ENCODE results near the gene PCDHB14. TPM values are rescaled to one million over a fixed set of nuclear protein-coding genes. Genes with fewer than 3 reads are reported as not detected.

The PCDHB14 gene
- total RNA-seq, 1 donor from 2014 or later = 1.4 TPM

DNA sequence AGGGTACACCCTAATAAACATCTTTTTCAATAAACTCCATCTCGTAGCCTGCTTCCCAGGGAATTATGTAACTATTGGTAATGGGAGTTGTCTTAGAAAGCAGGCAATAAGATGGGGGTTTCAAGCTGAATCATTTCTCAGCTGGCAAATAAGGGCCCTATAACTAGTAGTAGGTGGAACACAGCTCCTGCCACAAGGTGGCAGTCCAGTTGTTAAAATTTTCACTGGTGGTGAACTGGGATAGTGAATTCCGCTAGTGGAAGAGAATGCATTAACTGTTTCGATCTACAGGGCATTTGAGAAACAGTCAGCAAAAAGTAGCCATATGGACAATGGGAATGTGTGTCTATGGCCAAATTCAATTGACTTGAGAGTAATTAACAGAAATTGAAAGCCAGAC, 49.8 kb downstream of the PCDHB14 start:
- DNase-seq (ENCODE audit: low read depth in 2 of 2) = no peak

Other genes starting within 250 kb of the PCDHB14 start
- gene PCDHB1, start 172.0 kb upstream of the PCDHB14 start, total RNA-seq = not detected in 2 replicates
- gene PCDHB2, start 128.7 kb upstream of the PCDHB14 start, total RNA-seq = 1.3 and 2.2 TPM in 2 replicates
- gene PCDHB3, start 122.9 kb upstream of the PCDHB14 start, total RNA-seq = 0.22 and 0.60 TPM in 2 replicates
- 0.20 and 0.22 TPM in 2 replicates for gene PCDHB4, start 101.5 kb upstream of the PCDHB14 start, total RNA-seq
- 0.87 and 1.8 TPM in 2 replicates for gene PCDHB5, start 88.1 kb upstream of the PCDHB14 start, total RNA-seq
- under 0.01 and 0.20 TPM in 2 replicates for gene PCDHB6, start 73.3 kb upstream of the PCDHB14 start, total RNA-seq
- gene PCDHB7, start 50.7 kb upstream of the PCDHB14 start, total RNA-seq = 0.44 and 2.4 TPM in 2 replicates
- 0.40 and 0.44 TPM in 2 replicates for gene PCDHB8, start 45.6 kb upstream of the PCDHB14 start, total RNA-seq
- gene PCDHB16, start 41.0 kb upstream of the PCDHB14 start, total RNA-seq = 0.22 and 0.99 TPM in 2 replicates
- gene PCDHB9, start 36.2 kb upstream of the PCDHB14 start, total RNA-seq = 0.22 and 0.40 TPM in 2 replicates
- 0.44 and 1.8 TPM in 2 replicates for gene PCDHB10, start 31.0 kb upstream of the PCDHB14 start, total RNA-seq
- 0.44 and 1.8 TPM in 2 replicates for gene PCDHB11, start 23.7 kb upstream of the PCDHB14 start, total RNA-seq
- gene PCDHB12, start 14.6 kb upstream of the PCDHB14 start, total RNA-seq = 0.44 and 1.4 TPM in 2 replicates
- 0.87 and 2.6 TPM in 2 replicates for gene PCDHB13, start 9.4 kb upstream of the PCDHB14 start, total RNA-seq
- gene PCDHB15, start 22.1 kb downstream of the PCDHB14 start, total RNA-seq = 0.44 and 1.4 TPM in 2 replicates
- gene SLC25A2, start 80.7 kb downstream of the PCDHB14 start, total RNA-seq = under 0.01 and 0.20 TPM in 2 replicates
- 56.7 and 63.5 TPM in 2 replicates for gene TAF7, start 97.4 kb downstream of the PCDHB14 start, total RNA-seq
- 0.40 and 0.44 TPM in 2 replicates for gene PCDHGA1, start 107.2 kb downstream of the PCDHB14 start, total RNA-seq
- gene PCDHGA2, start 115.4 kb downstream of the PCDHB14 start, total RNA-seq = 0.65 and 0.79 TPM in 2 replicates
- 0.40 and 0.44 TPM in 2 replicates for gene PCDHGA3, start 120.5 kb downstream of the PCDHB14 start, total RNA-seq
- 0.87 and 1.6 TPM in 2 replicates for gene PCDHGB1, start 126.8 kb downstream of the PCDHB14 start, total RNA-seq
- gene PCDHGA4, start 131.7 kb downstream of the PCDHB14 start, total RNA-seq = 2.0 TPM in 2 replicates
- gene PCDHGB2, start 136.7 kb downstream of the PCDHB14 start, total RNA-seq = 1.3 and 1.4 TPM in 2 replicates
- 0.44 and 0.60 TPM in 2 replicates for gene PCDHGA5, start 140.8 kb downstream of the PCDHB14 start, total RNA-seq
- 2.0 and 3.8 TPM in 2 replicates for gene PCDHGB3, start 146.9 kb downstream of the PCDHB14 start, total RNA-seq
- 1.7 and 2.4 TPM in 2 replicates for gene PCDHGA6, start 150.5 kb downstream of the PCDHB14 start, total RNA-seq
- 0.65 and 0.99 TPM in 2 replicates for gene PCDHGA7, start 159.4 kb downstream of the PCDHB14 start, total RNA-seq
- 8.3 and 10.1 TPM in 2 replicates for gene PCDHGB4, start 164.4 kb downstream of the PCDHB14 start, total RNA-seq
- 1.1 and 1.2 TPM in 2 replicates for gene PCDHGA8, start 169.3 kb downstream of the PCDHB14 start, total RNA-seq
- 7.4 and 9.5 TPM in 2 replicates for gene PCDHGB5, start 174.6 kb downstream of the PCDHB14 start, total RNA-seq
- gene PCDHGA9, start 179.4 kb downstream of the PCDHB14 start, total RNA-seq = 0.87 and 2.2 TPM in 2 replicates
- gene PCDHGB6, start 184.7 kb downstream of the PCDHB14 start, total RNA-seq = 1.3 and 2.4 TPM in 2 replicates
- 2.6 and 5.0 TPM in 2 replicates for gene PCDHGA10, start 189.6 kb downstream of the PCDHB14 start, total RNA-seq
- gene PCDHGB7, start 194.3 kb downstream of the PCDHB14 start, total RNA-seq = 4.1 and 6.2 TPM in 2 replicates
- 4.1 and 4.4 TPM in 2 replicates for gene PCDHGA11, start 197.7 kb downstream of the PCDHB14 start, total RNA-seq
- 1.8 and 2.8 TPM in 2 replicates for gene PCDHGA12, start 207.2 kb downstream of the PCDHB14 start, total RNA-seq